SK-N-SH treated with all-trans-retinoic acid at 6 μM for 48 hours (cell line): ENCODE measurements around the gene CSNK1G1.
"Not testable (repeated sequence)": the region's sequence is repeated elsewhere in the genome, so short reads cannot be mapped to it uniquely, and the experiment has no call there.

ENCODE experiments used
- ARNTL ChIP-seq: fragments of 450-650 bp; formaldehyde crosslinking; IDR thresholded peaks from 2 replicates; pipeline ENCODE4 v1.5.0; 2020; ENCODE audit warnings: low read depth, mild to moderate bottlenecking, moderate library complexity, borderline replicate concordance
- CSDC2 ChIP-seq: fragments of 250-450 bp; sonication (Bioruptor Pico); IDR thresholded peaks from 2 replicates; pipeline ENCODE4 v1.5.0; 2020; ENCODE audit warnings: mild to moderate bottlenecking, moderate library complexity
- ISL1 ChIP-seq: fragments of 250-450 bp; sonication (Bioruptor Pico); IDR thresholded peaks from 2 replicates; pipeline ENCODE4 v2.1.2; 2022; ENCODE audit warnings: mild to moderate bottlenecking, moderate library complexity
- OSR1 ChIP-seq: fragments of 250-450 bp; sonication (Bioruptor Pico); IDR thresholded peaks from 2 replicates; pipeline ENCODE4 v1.8.0; 2022; ENCODE audit warnings: moderate library complexity, mild to moderate bottlenecking, inconsistent platforms
- PATZ1 ChIP-seq: fragments of 250-450 bp; sonication (Bioruptor Pico); IDR thresholded peaks from 2 replicates; pipeline ENCODE4 v1.8.0; 2020; ENCODE audit warnings: mild to moderate bottlenecking, moderate library complexity, borderline replicate concordance
- POU6F1 ChIP-seq: fragments of 250-450 bp; sonication (Bioruptor Pico); IDR thresholded peaks from 2 replicates; pipeline ENCODE4 v1.8.0; 2021; ENCODE audit warnings: low read depth, mild to moderate bottlenecking, moderate library complexity, borderline replicate concordance
- PPARA ChIP-seq: fragments of 250-450 bp; sonication (Bioruptor Pico); IDR thresholded peaks from 2 replicates; pipeline ENCODE4 v1.5.0; 2020; ENCODE audit warnings: mild to moderate bottlenecking, borderline replicate concordance
- RARB ChIP-seq: fragments of 250-450 bp; sonication (Bioruptor Pico); IDR thresholded peaks from 2 replicates; pipeline ENCODE4 v1.8.0; 2021; ENCODE audit warnings: mild to moderate bottlenecking, moderate library complexity
- TSHZ2 ChIP-seq: fragments of 250-450 bp; sonication (Bioruptor Pico); IDR thresholded peaks from 2 replicates; pipeline ENCODE4 v1.5.0; 2020; ENCODE audit warnings: mild to moderate bottlenecking, moderate library complexity
- ZFP3 ChIP-seq: fragments of 250-450 bp; sonication (Bioruptor Pico); IDR thresholded peaks from 2 replicates; pipeline ENCODE4 v1.5.0; 2020; ENCODE audit warnings: mild to moderate bottlenecking, moderate library complexity
- ZFP30 ChIP-seq: fragments of 450-650 bp; formaldehyde crosslinking; IDR thresholded peaks from 2 replicates; pipeline ENCODE4 v1.5.0; 2022; ENCODE audit warnings: mild to moderate bottlenecking, moderate library complexity
- ZNF70 ChIP-seq: fragments of 450-650 bp; formaldehyde crosslinking; IDR thresholded peaks from 2 replicates; pipeline ENCODE4 v1.5.0; 2020; ENCODE audit warnings: mild to moderate bottlenecking, moderate library complexity
- ZNF8 ChIP-seq: fragments of 450-650 bp; formaldehyde crosslinking; IDR thresholded peaks from 2 replicates; pipeline ENCODE4 v1.5.0; 2020; ENCODE audit warnings: mild to moderate bottlenecking, moderate library complexity

GRCh38 chr15:64221911-64222310, 134.1 kb downstream of the CSNK1G1 start:
- TF ChIP-seq PPARA, ZNF8, ZFP30, ZFP3, ARNTL, ISL1, PATZ1, ZNF70, CSDC2, POU6F1, OSR1, RARB, TSHZ2 (CRISPR knock-in tag): not testable (repeated sequence)
